Measurements from ENCODE around the gene PGLYRP4.
"Not testable (repeated sequence)": the region's sequence is repeated elsewhere in the genome, so short reads cannot be mapped to it uniquely, and the experiment has no call there.

The PGLYRP4 gene

GRCh38 chr1:153336650-153337049 is 12.0 kb downstream of the PGLYRP4 start:
- no peak for DNase-seq

- no peak for DNase-seq
These were observed 14.7 kb downstream of the PGLYRP4 start for GRCh38 chr1:153333902-153334301.

GRCh38 chr1:153324912-153325311 is 23.7 kb downstream of the PGLYRP4 start:
- DNase-seq = no peak

- DNase-seq = no peak
These were observed 26.1 kb downstream of the PGLYRP4 start for GRCh38 chr1:153322568-153322967.

GRCh38 chr1:153318145-153318544 is 30.5 kb downstream of the PGLYRP4 start:
- DNase-seq = not testable (repeated sequence)

- not testable (repeated sequence) for DNase-seq
These were observed 32.6 kb downstream of the PGLYRP4 start for GRCh38 chr1:153316013-153316412.

GRCh38 chr1:153314388-153314787 is 34.3 kb downstream of the PGLYRP4 start:
- DNase-seq = not testable (repeated sequence)

GRCh38 chr1:153313288-153313687 is 35.4 kb downstream of the PGLYRP4 start:
- DNase-seq = no peak

- peak; percentile 22 for DNase-seq
These were observed 36.0 kb downstream of the PGLYRP4 start, which contains the start of gene PGLYRP3 for GRCh38 chr1:153312570-153313186. TSS of gene PGLYRP3 (minus strand) at chr1:153312952. CDS start at chr1:153310665, 2,287 bp downstream.

- no peak for DNase-seq
These were observed 38.1 kb downstream of the PGLYRP4 start for GRCh38 chr1:153310526-153310925.

GRCh38 chr1:153309441-153309840 is 39.2 kb downstream of the PGLYRP4 start:
- DNase-seq = no peak

- no peak for DNase-seq
These were observed 40.1 kb downstream of the PGLYRP4 start for GRCh38 chr1:153308540-153308939.

- DNase-seq = no peak
These were observed 41.4 kb downstream of the PGLYRP4 start for GRCh38 chr1:153307221-153307600.

GRCh38 chr1:153306303-153307220 is 42.1 kb downstream of the PGLYRP4 start:
- DNase-seq = no peak

- no peak for DNase-seq
These were observed 43.0 kb downstream of the PGLYRP4 start for GRCh38 chr1:153305682-153306081.

- DNase-seq = no peak
These were observed 46.3 kb downstream of the PGLYRP4 start for GRCh38 chr1:153302308-153302707.

- peak; percentile 59 for DNase-seq
These were observed 54.8 kb downstream of the PGLYRP4 start for GRCh38 chr1:153293851-153294250.

- DNase-seq = no peak
These were observed 55.2 kb downstream of the PGLYRP4 start for GRCh38 chr1:153293480-153293775.

- peak; percentile 38 for DNase-seq
These were observed 55.7 kb downstream of the PGLYRP4 start for GRCh38 chr1:153292740-153293479.

- DNase-seq = no peak
These were observed 56.5 kb downstream of the PGLYRP4 start for GRCh38 chr1:153292185-153292584.

- DNase-seq = no peak
These were observed 57.1 kb downstream of the PGLYRP4 start for GRCh38 chr1:153291514-153291913.

GRCh38 chr1:153288634-153289275 is 59.9 kb downstream of the PGLYRP4 start:
- DNase-seq = peak; percentile 55

All from hematopoietic multipotent progenitor cell treated with erythropoietin and hydrocortisone succinate and interleukin-3 and kit ligand, for 4 days (in vitro differentiated cells).